DMS 273 treated with DMSO at 0.1 percent for 48 hours (cell line): ENCODE measurements around the gene XRCC3.
"Not testable (repeated sequence)": the region's sequence is repeated elsewhere in the genome, so short reads cannot be mapped to it uniquely, and the experiment has no call there.

ENCODE experiments used
- DNase-seq: peaks from one replicate; lab custom pipeline; 2025; lab: John Stamatoyannopoulos, UW

Gene XRCC3

GRCh38 chr14:103667671-103668070 lies 47.6 kb downstream of the XRCC3 start:
- DNase-seq = no peak

DNA sequence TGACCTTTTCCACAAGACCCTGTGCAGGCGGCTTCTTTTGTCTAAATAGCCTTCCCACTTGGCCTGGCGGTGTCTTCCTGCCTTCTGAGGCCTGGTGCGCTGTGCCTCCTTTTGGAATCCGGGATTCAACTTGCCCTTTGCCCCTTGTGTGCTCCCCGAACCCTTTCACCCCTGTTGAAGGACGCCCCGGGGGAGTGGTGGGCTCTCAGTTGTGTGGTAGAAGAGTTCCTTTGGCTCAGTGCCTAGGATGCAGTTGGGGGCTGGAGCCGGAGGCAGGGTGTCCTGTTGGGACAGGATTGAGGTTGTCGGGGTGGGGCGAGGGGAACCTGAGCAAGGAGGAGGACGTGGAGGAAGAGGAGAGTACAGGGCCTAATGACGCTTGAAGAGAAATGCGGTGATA lies 51.7 kb downstream of the XRCC3 start:
- no peak for DNase-seq

DNA sequence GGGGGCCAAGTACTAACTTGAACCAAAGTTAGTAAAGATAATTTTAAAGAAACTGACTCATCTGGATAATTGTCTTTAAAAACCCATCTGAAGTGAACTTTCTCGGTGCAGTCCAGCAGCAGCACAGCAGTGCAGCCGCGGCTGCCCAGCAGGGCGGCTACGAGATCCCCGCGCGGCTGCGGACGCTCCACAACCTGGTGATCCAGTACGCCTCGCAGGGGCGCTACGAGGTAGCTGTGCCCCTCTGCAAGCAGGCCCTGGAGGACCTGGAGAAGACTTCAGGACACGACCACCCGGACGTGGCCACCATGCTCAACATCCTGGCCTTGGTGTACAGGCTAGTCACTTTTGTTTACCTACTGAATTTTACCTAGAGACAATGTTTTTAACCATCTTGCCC lies 52.7 kb downstream of the XRCC3 start:
- DNase-seq = no peak

DNA sequence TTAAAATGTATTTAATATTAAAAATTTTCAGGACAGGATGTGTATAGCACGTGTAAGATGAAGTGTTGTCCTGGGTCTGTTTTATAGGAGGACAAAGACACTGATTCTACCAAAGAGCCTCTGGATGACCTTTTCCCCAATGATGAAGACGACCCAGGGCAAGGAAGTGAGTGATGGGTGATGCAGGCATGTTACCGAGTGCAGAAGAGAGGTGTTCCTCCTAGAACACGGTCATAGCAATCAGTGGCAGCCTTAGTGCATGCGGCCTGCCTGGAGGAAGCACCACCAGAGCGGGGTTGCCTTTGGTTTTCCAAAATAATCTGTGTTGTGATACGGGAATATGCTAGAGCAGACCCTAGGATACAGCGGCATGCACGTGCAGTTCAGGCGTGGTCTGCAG lies 53.2 kb downstream of the XRCC3 start:
- DNase-seq = no peak

DNA sequence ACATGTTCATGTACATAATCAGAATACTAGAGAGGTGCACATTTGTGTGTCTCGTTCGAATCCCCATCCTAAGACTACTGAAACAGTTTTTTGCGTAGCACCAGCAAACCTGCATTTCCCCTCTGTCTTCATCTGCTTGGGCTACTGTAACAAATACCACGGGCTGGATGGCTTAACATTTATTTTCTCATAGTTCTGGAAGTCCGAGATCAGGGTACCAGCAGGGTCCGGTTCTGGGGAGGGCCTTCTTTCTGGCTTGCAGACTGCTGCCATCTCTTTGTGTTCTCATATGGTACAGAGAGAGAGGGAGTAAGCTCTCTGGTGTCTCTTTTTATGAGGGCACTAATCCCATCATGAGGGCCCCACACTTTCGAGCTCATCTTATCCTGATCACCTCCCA lies 55.6 kb downstream of the XRCC3 start:
- no peak for DNase-seq

DNA sequence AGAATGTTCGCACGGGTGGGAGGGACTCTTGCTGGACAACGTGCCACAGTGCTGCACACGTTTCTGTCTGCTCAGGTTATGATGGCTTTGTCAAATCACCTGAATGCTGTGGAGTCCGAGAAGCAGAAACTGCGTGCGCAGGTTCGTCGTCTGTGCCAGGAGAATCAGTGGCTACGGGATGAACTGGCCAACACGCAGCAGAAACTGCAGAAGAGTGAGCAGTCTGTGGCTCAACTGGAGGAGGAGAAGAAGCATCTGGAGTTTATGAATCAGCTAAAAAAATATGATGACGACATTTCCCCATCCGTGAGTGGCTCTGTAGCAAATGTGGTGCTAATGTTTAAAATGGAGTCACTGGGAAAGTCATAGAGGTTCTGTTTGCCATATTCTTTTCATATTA lies 57.8 kb downstream of the XRCC3 start:
- no peak for DNase-seq

- DNase-seq = no peak
Observed at GRCh38 chr14:103656756-103657133, 58.5 kb downstream of the XRCC3 start.

GRCh38 chr14:103656031-103656755 lies 59.1 kb downstream of the XRCC3 start:
- DNase-seq = no peak

- DNase-seq = no peak
Observed at GRCh38 chr14:103654619-103655018, 60.6 kb downstream of the XRCC3 start.

DNA sequence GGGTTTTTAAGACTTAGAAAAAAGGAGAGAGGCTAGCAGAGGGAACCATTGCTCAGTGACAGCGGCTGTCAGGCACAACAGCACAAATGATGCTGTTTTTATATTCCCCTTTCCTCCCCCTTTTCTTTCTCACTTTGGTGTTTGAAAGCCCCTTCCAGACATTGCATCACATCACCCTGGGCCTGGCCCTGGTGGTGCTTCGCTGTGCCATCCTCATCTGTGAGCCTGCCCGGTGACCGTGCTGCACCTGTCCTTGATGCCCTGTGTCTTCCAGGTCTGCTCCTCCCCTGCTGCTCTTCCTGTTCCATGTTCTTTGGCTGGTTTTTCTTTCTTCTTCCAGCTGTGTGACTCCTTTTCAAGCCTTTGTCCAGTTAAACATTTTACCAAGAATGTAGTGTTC lies 61.4 kb downstream of the XRCC3 start:
- no peak for DNase-seq

DNA sequence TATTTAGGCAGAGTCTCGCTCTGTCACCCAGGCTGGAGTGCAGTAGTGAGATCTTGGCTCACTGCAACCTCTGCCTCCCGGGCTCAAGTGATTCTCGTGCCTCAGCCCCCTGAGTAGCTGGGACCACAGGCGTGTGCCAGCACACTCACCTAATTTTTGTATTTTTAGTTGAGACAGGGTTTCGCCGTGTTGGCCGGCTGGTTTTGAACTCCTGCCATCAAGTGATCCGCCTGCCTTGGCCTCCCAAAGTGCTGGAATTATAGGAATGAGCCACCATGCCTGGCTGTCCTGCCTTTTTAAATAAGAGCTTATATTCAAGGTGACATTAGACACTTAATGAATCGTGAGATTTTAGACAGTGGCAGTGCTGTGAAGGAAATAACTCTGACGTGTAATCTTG lies 61.9 kb downstream of the XRCC3 start:
- DNase-seq = not testable (repeated sequence)

GRCh38 chr14:103652806-103653205 lies 62.4 kb downstream of the XRCC3 start:
- DNase-seq = no peak

GRCh38 chr14:103651585-103651984 lies 63.7 kb downstream of the XRCC3 start:
- DNase-seq = no peak

GRCh38 chr14:103650213-103650612 lies 65.0 kb downstream of the XRCC3 start:
- no peak for DNase-seq

DNA sequence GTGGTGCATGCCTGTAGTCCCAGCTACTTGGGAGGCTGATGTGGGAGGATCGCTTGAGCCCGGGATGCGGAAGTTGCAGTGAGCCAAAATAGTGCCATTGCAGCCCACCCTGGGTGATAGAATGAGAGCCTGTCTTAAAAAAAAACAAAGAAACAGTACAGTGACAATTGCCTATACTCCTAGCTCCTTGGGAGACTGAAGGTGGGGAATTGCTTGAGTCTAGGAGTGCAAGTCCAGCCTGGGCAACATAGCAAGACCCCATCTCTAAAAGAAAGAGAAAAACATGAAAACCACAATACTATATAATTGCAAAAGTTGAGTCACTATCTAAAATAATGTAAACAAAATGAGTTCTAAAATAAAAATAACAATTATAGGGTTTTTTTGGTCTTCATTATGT lies 66.2 kb downstream of the XRCC3 start:
- no peak for DNase-seq
